IPS-15b (cell line): ENCODE measurements around the gene SLC66A2.

Experiments
- H3K27me3 ChIP-seq: one replicate; pipeline ENCODE4 v1.6.1; 2013; ENCODE audit warnings: low read length; ENCODE audit not compliant: control insufficient read depth, insufficient read depth
- H3K36me3 ChIP-seq: one replicate; pipeline ENCODE4 v1.6.1; 2013; ENCODE audit warnings: low read length; ENCODE audit not compliant: control insufficient read depth, insufficient read depth
- H3K4me1 ChIP-seq: one replicate; pipeline ENCODE4 v1.6.1; 2013; ENCODE audit warnings: mild to moderate bottlenecking, low read length; ENCODE audit not compliant: control insufficient read depth, insufficient read depth
- H3K4me3 ChIP-seq: one replicate; pipeline ENCODE4 v1.5.1; 2013; ENCODE audit warnings: low read depth, low read length
- H3K9ac ChIP-seq: one replicate; pipeline ENCODE4 v1.6.1; 2013; ENCODE audit warnings: low read depth, mild to moderate bottlenecking, low read length
- H3K9me3 ChIP-seq: one replicate; pipeline ENCODE4 v1.6.1; 2013; ENCODE audit warnings: mild to moderate bottlenecking, low read length; ENCODE audit not compliant: control insufficient read depth, insufficient read depth

SLC66A2 gene

DNA sequence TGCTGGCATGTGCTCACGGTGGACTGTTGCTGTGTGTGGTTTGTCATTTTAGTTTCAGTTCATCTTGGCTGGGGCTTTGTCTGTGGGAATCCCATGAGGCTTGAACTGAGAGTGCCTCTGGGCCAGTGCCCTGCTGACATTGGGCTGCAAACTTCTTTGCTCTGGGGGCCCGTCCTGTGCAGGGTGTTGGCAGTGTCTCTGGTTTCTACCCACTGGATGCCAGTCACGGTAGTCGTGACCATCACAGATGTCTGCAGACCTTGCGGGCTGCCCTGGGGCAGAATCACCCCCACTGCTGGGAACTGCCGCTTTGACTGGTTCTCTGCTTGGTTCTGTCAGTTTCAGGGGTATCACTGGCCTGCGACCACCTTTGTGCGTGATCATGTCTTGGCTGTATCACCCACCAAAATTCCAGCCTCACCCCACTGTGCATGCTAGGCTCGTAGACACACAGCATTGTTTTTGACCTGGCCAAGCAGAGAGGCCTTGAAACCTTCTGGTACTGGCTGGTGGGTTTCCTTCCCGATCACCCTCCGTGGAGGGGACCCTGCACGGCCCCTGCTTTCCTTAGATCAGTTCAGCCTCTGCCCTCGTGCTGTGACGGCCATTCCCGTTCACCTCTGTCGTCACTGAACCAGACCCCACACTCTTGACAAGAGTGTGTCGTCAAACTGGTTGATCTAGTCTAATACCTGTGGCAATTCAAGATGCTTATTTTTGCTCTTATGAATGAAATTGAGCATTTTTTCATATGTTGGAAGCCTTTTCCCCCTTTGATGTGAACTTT lies 96.1 kb downstream of the SLC66A2 start:
- Histone ChIP-seq H3K4me1 (no peaks in the 10 kb centered on the region), H3K27me3 (no peaks in the 10 kb centered on the region), H3K36me3 (no peaks in the 10 kb centered on the region), H3K9me3 (no peaks in the 10 kb centered on the region), H3K4me3 (no peak overlapping the region), H3K9ac (no peak overlapping the region)

DNA sequence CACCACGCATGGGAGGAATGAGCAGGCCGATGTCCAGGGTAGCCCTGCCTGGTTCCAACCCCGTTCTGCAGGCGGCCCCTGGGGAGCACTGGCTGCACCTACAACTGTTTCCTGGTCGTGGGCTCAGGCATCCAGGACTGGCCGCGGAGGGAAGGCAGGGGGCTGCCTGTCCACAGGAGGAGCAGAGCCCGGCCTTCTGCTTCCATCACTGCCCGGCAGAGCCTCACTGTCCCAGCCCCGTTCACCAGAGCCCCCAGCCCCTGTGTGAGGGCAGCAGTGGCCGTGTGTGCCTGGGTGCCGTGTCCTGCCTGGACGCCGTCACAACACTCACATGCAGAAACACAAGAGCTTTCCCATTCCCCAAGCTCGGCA lies 97.5 kb downstream of the SLC66A2 start:
- no peaks in the 10 kb centered on the region for H3K27me3 ChIP-seq
- no peaks in the 10 kb centered on the region for H3K9me3 ChIP-seq
- H3K9ac ChIP-seq, result no peak overlapping the region
- H3K4me1 ChIP-seq, result no peaks in the 10 kb centered on the region
- no peak overlapping the region for H3K4me3 ChIP-seq
- no peaks in the 10 kb centered on the region for H3K36me3 ChIP-seq

DNA sequence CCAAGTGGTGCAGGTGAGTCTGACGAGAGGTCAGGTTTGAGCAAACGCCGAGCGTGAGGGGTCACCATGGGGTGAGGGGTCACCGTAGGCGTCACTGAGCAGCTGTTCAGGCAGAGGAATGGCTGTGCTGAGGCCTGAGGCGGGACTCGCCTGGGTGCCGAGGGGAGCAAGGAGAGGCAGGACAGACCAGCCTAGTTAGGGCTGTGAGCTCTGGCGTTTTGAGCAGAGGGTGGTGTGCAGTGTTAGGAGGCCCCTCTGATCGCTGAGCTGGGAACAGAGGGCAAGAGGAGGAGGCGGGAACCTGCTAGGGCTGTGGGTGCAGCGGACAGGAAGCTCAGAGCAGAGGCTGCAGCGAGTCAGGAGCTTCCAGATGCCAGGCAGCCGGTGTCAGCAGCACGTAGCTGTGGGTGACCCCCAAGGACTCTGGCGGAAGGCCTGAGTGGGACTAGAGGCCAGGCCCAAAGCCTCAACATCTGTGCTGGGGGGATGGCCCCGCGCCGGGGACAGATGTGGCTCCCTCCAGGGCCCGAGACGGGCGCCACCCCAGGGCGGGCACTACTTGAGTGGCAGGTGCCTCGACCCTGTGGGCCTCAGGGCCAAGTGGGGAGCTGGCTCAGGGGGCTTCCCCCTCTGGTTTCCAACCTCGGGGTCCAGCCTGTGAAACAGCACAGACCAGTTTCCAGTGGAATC lies 98.0 kb downstream of the SLC66A2 start:
- Histone ChIP-seq H3K9ac (no peak overlapping the region), H3K36me3 (no peaks in the 10 kb centered on the region), H3K9me3 (no peaks in the 10 kb centered on the region), H3K27me3 (no peaks in the 10 kb centered on the region), H3K4me3 (no peak overlapping the region), H3K4me1 (no peaks in the 10 kb centered on the region)

DNA sequence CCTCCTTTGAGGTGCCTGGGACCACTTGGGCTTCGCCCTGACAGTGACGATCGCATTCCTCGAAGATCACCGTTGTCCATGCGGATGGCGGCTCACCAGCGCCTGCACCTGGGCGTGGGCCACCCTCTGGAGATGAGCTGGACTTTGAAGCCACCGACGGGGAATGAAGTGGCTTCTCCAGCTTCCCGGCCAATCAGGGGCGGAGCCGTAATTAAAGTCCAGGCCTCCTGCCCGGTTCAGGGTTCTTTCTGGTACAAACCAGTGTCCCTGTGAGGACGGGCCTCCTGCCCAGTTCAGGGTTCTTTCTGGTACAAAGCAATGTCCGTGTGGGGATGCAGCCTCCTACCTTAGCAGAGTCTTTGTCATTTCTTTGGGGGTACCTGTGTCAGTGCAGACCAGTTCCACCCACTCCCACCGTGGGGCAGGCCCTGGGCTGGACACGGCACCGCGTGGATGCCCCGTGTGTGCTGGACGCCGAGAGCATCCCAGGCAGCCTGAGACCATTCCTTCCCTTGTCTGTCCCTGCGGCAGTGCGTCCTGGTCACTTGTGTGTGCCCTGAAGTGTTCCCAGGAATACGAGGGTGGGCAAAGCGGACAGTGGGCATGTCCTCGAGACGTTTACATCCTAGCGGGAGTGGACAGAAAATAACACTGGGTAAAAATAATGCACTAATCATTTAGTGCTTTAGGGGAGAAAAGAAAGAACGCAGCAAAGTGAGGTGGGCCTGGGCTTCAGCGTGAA lies 98.7 kb downstream of the SLC66A2 start:
- no peaks in the 10 kb centered on the region for H3K36me3 ChIP-seq
- H3K27me3 ChIP-seq, result no peaks in the 10 kb centered on the region
- H3K4me3 ChIP-seq, result no peak overlapping the region
- H3K4me1 ChIP-seq, result no peaks in the 10 kb centered on the region
- H3K9me3 ChIP-seq, result no peaks in the 10 kb centered on the region
- H3K9ac ChIP-seq, result no peak overlapping the region
